IPS DF 4.7 (cell line): ENCODE results near the gene TP63.
"Not testable (repeated sequence)": the region's sequence is repeated elsewhere in the genome, so short reads cannot be mapped to it uniquely, and the experiment has no call there.

Experiments
- DNase-seq: peaks from one replicate; pipeline ENCODE4 v3.0.0-alpha.2; 2013; ENCODE audit warnings: low spot score; ENCODE audit errors: extremely low read depth

The TP63 gene

DNA sequence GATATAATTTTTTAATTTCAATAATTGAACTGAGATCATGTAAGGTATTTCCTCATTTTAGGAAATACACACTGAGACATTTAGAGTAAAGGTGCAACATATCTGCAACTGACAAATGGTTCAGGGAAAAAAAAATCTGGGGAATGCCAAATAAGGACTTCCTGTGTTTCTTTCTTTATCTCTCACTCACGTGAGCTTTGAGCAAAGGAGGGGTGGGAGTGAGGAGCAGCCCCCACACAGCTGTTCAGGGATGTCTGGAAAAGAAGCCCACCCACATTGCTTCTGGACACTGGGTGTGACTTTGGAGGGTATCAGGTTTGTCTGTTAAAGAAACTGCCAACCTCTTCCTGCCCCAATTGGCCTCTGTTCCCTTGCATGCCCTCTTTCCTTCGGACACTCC, 5.6 kb upstream of the TP63 start:
- DNase-seq = no peak

DNA sequence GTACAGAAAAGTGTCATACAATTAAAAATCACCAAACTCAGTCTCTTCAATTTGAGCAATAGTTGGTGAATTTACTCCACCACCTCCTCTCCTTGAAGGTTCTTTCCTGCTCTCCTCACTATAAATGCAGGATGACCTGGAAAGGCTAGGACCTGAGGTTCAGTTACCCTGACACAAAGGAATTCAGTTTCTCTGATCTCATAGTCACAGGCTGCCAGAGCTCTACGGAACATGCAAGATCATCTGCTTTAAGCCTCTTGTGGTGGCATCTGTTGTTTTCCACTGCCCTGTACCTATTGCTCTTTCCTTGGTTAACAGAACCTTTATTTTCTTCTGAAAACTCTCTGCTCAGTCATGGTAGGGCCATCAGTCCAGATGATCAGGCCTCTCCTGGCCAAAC, 4.9 kb upstream of the TP63 start:
- no peak for DNase-seq

DNA sequence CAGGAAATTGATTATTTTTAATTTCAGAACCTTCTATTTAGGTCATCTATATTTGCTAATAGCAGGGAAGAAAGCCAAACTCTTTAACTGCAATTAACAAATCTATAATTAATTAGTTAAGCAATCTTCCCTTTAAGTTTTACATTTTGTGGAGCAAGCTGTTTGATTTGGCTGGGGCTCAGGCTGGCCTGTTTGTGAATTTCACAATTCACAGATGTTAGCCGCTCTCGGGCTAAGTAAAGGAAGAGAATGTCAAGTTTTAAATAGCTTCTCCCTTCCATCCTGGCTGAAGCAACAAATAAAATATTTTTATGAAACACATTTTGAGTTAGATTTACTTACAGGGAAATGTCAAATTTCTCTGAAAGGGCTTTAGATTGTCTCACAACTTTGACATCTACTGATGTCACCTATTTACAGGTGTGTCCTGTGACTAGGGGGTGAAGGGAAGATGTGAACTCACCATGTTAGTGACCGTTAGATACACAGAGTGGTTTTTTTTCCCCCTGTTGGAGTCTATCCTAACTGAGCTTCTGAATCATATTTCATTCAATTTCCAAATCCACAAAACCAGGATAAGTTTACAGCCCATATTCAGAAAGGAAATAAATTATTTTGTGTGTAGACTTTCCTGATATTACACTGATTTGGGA, 1.3 kb upstream of the TP63 start:
- DNase-seq = no peak

DNA sequence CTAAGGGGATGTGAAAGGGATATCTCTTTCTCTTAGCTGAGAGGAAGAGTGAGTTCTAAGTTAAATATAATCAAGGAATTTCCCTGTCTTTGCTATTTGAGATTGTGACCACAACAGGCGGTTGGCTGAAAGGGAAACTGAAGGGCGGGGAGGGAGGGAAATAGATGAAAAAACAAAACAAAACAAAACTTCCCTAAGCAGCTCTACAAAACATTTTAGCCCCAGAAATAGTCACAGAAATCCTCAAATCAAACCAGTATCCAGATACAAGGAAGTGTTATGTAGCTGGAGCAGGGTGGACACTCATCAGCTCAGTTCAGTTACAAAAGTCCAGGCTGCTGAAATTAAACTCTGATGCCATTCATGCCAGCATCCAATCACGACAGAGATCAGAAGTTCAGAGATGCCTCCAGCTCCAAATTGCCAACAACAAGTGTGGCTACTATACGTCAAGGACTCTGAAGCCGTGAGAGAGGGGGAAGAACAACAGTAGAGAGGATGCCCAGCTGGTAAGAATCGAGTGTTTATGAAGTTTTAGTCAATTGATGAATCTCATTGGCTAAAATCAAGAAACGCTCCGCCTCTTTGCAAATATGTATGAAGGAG, 319 bp upstream of the TP63 start:
- DNase-seq = no peak

DNA sequence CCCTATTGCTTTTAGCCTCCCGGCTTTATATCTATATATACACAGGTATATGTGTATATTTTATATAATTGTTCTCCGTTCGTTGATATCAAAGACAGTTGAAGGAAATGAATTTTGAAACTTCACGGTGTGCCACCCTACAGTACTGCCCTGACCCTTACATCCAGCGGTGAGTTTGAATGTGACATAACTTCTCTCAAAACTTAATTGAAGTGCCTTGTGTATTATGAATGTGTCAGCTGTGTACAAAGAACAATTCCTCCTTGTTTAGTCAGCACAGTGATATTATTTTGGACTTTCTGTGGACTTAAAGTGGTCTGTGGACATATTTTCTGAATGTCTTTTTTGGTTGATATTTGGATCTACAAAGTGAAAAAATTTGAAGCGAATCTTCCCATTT, 220 bp downstream of the TP63 start:
- no peak for DNase-seq

DNA sequence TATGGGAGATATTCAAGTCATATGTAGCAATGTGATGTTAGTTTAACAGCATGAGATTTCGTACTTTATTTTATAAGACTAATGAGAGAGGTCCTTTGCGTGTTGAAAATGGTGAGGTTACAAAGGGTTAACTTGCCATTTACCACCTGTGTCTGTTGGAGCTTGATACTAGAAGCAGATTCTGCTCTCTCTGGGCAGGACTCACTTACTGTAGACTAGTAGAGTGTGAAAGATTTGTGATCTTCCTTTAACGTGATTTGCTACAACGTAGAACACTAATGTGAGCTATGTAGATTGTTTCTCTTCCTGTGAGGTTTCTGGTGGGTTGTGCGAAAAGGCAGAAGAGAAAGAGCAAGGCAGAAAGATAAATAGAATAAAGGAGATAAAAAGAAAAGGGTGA, 1.1 kb downstream of the TP63 start:
- no peak for DNase-seq

DNA sequence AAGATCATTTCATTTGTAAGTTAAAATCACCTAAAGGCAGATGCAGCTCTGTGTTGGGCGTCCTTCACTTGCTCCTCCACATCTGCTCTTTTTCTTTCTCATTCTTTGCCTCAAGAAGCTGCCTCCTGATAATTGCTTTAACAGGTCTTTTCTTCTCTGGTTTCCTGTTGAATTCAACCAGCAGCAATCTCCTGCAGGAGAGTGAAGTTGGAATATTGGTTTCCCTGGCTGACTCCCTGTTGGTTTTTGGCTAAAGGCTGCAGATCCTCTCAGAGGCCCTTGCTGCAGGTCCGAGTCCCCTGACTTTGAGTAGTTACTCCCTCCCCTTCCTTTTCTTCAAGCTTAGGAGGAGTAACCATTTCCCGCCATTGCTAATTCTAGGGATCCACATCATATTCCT, 4.2 kb downstream of the TP63 start:
- peak; percentile 14 for DNase-seq

DNA sequence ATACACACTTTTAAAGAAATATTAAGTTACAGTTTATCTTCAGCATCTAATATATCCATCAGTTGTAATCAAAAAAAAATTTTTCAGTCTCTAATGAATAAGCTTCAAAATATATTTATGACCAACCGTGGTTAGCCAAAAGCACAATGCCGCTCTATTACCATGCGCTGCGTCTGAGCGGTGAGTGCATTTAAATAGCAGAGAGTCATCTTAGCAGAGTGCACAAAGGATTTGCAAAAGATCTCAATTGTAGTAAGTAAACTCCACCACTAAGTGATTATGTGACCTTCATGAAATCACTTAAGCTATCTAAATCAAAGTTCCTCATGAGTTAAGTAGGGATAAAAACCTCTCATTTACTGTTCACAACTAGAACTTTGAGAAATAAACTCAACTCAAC, 4.9 kb downstream of the TP63 start:
- no peak for DNase-seq

DNA sequence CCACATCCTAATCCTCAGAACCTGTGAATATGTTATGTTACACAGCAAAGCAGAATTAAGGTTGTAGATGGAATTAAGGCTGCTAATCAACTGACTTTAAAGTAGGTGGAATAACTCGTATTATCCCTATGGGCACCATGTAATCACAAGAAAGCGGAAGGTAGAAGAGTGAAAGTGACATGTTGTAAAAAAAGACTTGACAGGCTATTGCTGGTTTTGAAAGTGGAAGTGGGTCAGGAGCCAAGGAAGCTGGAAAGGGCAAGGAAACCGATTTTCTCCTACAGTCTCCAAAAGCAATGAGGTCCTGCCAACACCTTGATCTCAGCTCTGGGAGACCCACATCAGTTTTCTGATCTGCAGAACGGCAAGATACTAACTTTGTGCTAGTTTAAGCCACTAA, 6.6 kb downstream of the TP63 start:
- DNase-seq = no peak

DNA sequence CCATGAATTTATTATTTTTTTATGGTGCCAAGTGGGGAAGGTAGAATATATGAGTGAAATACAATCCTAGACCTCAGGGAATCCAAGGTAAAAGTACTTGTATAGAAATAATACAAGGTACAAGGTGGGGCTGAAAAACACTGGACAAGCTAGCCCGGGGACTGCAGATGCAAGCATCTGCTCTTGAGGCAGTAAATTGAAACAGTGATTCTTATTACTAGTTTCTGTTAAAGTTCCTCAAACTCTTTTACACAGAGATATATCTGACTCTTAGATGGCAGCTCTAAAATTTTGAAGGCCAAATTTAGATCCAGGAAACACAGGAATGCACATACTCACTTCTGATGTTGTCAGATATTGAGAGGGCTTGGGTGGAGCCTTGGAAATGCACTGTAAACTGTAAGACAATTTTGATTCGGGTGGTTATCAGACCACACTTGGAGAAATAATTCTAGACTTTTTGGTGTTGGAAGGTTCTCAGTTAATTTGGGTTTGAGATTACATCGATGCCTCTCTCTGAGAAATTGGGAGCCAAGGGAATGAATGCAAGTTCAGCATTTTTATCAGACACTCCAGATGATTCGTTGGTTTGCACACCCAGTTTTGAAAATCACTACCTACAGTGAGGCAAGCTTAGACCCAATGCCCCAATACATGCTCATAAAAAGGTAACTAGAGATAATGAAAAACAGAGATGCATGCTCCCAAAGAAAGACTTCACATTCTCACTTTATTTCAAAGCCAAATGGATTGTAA, 7.3 kb downstream of the TP63 start:
- no peak for DNase-seq

DNA sequence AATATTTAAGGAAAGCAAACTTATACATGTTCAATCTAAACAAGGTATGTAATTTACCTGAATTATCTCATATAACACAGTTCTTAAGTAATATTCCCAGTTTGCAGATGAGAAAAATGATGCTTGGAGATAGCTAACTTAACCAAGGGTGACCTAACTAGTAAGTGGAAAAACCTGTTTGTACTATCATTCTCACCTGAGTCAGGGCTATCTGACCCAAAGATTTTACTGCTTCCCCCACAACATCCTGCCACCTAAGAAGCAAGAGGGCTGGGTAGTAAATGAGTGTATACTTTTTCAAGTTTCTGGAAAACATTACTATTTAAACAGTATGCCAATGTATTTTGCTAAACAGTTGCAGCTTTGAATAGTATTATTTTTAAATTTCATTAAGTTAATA, 10.6 kb downstream of the TP63 start:
- no peak for DNase-seq

DNA sequence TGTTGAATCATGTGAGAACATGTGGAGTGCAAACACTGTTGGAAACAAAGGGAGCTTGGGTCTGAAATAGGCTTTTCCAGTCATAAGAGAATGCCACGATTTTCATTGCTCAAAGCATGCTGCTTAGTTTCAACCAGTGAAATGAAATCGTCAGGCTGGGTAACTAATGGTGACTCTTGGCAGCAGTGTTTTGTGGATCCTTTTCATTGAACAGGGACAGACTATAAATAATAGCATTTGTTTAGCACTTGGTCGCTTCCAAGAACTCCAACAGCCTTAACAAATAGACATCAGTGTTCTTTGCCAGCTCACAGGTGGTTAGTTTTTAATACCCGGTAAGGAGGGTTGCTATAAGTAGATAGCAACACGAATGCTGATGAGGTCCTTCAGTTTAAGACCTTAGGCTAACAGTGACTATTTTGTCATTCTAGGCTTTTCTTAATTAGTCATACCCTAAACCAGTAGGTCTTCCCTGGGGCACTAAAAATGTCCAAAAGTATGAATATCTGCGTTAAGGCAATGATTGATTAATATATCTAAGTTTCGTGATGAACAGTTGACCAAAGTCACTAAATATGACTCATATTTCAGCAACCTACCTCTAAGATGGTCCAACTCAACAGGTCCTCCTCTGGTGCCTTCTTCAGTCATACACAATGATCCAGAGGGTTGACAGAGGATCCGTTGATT, 15.8 kb downstream of the TP63 start:
- DNase-seq = no peak

DNA sequence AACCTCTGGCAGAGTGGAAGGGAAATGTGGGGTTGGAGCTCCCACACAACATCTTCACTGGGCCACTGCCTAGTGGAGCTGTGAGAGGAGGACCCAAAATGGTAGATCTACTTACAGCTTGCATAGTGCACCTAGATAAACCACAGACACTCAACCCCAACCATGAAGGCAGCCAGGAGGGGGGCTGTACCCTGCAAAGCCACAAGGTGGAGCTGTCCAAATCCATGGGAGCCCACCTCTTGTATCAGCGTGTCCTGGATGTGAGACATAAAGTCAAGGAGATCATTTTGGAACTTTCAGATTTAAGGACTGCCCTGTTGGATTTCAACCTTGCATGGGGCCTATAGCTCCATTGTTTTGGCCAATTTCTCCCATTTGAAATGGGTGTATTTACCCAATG, 20.9 kb downstream of the TP63 start:
- no peak for DNase-seq

DNA sequence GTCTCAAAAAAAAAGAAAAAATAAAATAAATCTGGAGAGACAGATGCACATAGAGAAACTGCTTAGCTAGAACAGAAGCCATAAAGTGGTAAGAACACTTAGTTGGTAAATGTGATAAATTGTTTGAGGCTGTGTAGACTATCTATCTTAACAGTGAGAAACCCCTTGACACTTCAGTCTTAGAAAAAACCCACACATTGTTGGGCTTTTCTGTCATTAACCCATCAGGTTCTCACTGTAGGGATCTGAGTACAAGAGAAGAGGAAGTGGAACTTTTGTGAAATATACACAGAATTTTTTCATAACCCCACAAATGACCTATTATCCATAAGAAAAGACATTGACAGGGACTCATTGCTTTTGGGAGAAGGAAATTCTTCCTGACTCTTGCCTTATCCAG, 24.4 kb downstream of the TP63 start:
- DNase-seq = no peak

DNA sequence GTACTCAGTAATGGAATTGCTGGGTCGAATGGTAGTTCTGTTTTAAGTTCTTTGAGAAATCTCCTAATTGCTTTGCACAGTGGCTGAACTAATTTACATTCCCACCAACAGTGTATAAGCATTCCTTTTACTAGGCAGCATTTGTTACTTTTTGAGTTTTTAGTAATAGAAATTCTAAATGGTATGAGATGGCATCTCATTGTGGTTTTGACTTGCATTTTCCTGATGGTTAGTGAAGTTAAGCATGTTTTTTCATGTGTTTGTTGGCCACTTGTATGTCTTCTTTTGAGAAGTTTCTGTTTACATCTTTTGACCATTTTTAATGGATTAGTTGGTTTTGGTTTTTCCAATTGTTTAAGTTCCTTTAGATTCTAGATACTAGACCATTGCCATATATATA, 28.4 kb downstream of the TP63 start:
- DNase-seq = no peak

DNA sequence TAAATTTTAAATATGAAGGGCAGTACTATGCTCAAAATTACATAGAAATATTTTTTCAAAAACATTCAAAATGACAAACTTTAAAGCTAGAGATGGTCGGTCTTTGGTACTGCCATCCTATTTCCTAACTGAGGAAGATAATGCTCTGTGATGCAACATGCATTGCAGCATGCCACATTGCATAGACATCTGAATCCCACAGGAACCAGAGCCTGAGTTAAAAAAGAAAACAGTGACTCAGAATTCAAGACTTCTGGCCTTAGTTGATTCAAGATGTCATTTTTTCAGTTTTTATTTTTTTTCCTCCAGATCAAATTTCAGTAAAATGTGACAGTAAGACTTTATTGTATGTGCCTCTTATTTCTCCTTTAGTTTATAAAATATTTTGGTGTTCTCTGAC, 33.1 kb downstream of the TP63 start:
- no peak for DNase-seq

DNA sequence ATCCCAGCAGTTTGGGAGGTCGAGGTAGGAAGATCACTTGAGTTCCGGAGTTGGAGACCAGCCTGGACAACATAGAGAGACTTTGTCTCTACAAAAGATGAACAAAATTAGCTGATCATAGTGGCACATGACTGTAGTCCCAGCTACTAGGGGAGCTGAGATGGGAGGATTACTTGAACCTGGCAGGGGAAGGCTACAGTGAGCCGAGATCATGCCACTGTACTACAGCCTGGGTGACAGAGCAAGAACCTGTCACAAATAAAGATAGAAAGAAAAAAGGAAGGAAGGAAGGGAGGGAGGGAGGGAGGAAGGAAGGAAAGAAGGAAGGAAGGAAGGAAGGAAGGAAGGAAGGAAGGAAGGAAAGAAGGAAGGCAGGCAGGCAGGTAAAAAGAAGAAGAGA, 41.2 kb downstream of the TP63 start:
- not testable (repeated sequence) for DNase-seq

DNA sequence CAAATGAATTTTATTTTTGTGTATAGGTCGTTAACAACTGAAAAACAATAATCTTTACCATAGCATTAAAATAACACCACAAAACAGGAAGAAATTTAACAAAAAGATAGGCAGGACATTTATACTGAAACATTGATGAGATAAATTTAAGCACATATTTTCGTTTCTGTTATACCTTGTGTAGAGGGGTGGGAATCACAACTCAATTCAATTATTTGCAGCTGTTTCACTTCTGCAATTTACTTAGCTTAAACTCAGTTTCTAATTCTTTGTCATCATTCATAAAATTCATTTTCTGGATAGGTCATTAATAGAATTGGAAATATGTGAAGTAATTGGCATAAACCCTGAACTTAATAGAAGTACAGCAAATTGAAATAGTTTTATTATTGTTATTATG, 42.3 kb downstream of the TP63 start:
- DNase-seq = no peak

DNA sequence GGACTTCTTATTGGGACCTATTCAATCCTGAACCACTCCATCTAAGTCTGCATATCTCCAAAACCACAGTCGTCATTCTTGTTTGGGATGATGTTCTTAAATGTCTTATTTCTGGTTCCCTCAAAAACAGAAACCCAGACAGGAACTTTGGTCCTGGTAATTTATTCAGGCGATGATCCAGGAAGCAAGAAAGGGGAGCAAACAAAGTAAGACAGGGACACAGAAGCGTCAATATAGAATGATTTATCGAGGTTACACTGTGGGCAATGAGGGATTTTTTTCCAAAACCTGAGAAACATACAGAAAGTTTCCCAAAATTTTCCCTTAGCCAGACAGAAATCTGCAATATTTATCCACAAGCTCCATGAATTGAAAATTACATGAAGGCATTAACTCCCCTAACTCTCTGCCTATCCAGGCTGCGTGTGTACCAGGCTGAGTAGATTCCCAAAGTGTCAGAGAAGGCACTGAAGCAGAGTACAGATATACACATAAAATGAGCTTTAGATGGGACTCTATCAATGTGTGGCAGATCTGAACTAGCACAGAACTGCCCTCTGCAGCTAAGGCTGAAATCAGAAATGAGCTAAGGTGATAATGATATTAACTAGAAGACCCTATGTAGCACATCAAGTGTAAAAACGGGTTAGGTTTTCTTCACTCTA, 43.2 kb downstream of the TP63 start:
- DNase-seq = no peak

DNA sequence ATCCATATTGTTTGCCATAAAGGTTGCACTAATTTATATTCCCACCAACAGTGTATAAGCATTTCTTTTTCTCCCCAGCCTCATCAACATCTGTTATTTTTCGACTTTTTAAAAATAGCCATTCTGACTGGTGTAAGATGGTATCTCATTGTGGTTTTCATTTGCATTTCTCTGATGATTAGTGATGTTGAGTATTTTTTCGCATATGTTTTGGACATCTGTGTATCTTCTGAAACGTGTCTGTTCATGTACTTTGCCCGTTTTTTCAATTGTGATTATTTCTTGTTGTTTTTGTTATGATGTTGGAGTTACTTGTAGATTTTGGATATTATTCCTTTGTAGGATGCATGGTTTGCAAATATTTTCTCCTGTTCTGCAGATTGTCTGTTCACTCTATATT, 46.5 kb downstream of the TP63 start:
- no peak for DNase-seq

DNA sequence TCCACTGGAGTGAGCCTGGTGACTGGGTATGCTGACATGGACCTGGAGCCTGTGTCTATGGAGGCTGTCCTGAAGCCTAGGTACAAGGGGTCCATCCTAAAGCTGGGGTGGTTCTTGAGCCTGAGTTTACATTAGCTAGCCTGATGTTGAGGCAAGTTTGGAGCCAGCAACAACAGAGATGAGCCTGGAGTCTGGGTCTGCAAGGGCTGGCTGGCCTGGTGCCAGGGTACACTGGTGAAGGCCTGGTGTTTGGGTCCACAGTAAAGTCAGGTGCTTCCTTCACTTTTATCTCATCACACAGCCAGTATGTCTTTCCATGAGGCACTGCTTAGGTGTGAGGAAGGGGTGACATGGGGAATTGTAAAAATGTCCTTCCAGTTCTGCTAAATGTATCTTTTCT, 49.5 kb downstream of the TP63 start:
- no peak for DNase-seq
